Ishikawa (cell line): ENCODE results near the gene ATP12A.

Experiments used
- CEBPB ChIP-seq: IDR thresholded peaks from 2 replicates; pipeline ENCODE4 v1.6.1; 2012
- CREB1 ChIP-seq: IDR thresholded peaks from 2 replicates; pipeline ENCODE4 v1.6.1; 2012; ENCODE audit warnings: low read depth
- EGR1 ChIP-seq: IDR thresholded peaks from 2 replicates; pipeline ENCODE4 v1.6.1; 2012
- EP300 ChIP-seq: IDR thresholded peaks from 2 replicates; pipeline ENCODE4 v1.6.1; 2012; ENCODE audit warnings: borderline replicate concordance
- FOXM1 ChIP-seq: IDR thresholded peaks from 2 replicates; pipeline ENCODE4 v1.6.1; 2012; ENCODE audit warnings: low read depth, borderline replicate concordance
- NFIC ChIP-seq: IDR thresholded peaks from 2 replicates; pipeline ENCODE4 v1.6.1; 2012
- RAD21 ChIP-seq: IDR thresholded peaks from 2 replicates; pipeline ENCODE4 v1.6.1; 2012; ENCODE audit warnings: low read depth
- TAF1 ChIP-seq: IDR thresholded peaks from 2 replicates; pipeline ENCODE4 v1.6.1; 2012; ENCODE audit warnings: low read depth, mild to moderate bottlenecking
- TCF12 ChIP-seq: IDR thresholded peaks from 2 replicates; pipeline ENCODE4 v1.6.1; 2012; ENCODE audit warnings: low read depth
- TEAD4 ChIP-seq: IDR thresholded peaks from 2 replicates; pipeline ENCODE4 v1.6.1; 2012
- YY1 ChIP-seq: IDR thresholded peaks from 2 replicates; pipeline ENCODE4 v1.6.1; 2012; ENCODE audit warnings: low read depth
- ZBTB7A ChIP-seq: IDR thresholded peaks from 2 replicates; pipeline ENCODE4 v1.6.1; 2012; ENCODE audit warnings: low read depth
- TF ChIP-seq, protein P1 (sequence below): IDR thresholded peaks from 2 replicates; pipeline ENCODE4 v1.6.1; 2012
- TF ChIP-seq, protein P2 (sequence below): IDR thresholded peaks from 2 replicates; pipeline ENCODE4 v1.6.1; 2012
- TF ChIP-seq, protein P3 (sequence below): IDR thresholded peaks from 2 replicates; pipeline ENCODE4 v1.6.1; 2012; ENCODE audit warnings: low read depth, mild to moderate bottlenecking

Gene ATP12A

DNA sequence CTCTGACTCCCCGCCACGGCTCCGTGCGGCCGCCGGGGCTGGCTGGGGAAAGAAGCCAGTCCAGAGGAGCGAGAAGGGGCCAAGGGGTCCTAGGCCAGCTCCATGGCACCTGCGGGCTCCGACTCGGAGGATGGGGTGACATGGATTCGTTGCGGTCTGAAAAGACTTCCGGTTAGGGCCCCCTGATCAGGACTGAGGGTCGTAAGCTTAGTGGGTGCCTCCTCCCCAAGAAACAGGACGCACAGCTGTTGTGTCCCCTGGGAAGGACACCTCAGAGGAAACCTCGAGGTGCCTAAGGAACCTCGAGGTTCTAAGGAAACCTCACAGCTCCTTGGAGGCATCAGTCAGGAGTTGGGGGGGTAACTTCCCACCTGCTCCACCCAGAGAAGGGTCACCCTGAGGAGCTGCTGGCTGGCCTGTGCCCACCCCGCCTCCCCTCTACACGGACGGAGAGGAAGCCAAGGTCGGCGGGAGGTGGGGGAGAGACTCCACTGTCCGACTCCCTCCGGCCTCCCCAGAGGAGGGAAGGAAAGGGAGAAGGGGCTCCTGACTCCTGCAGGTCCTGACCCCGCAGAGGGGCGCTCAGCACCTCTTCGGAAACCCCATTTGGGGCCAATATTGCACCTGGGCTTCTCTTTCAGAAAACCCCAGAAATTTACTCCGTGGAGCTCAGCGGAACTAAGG is 855 bp downstream of the ATP12A start:
- TF ChIP-seq, protein P1, sequence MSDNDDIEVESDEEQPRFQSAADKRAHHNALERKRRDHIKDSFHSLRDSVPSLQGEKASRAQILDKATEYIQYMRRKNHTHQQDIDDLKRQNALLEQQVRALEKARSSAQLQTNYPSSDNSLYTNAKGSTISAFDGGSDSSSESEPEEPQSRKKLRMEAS, result no peak
- TF ChIP-seq ZBTB7A (0 out of 2 replicates have a peak, but pooled peaks have one; percentile 2), EP300 (no peak), TAF1 (no peak)

DNA sequence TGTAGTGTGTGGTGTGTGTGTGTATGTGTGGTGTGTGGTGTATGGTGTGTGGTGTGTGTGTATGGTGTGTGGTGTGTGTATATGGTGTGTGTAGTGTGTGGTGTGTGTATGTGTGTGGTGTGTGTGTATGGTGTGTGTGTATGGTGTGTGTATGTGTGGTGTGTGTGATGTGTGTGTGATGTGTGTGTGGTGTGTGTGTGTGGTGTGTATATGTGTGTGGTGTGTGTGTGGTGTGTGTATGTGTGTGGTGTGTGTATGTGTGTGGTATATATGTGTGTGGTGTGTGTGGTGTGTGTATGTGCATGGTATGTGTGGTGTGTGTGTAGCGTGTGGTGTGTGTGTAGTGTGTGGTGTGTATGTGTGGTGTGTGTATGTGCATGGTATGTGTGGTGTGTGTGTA is 1.7 kb downstream of the ATP12A start:
- no peak for TF ChIP-seq TCF12

DNA sequence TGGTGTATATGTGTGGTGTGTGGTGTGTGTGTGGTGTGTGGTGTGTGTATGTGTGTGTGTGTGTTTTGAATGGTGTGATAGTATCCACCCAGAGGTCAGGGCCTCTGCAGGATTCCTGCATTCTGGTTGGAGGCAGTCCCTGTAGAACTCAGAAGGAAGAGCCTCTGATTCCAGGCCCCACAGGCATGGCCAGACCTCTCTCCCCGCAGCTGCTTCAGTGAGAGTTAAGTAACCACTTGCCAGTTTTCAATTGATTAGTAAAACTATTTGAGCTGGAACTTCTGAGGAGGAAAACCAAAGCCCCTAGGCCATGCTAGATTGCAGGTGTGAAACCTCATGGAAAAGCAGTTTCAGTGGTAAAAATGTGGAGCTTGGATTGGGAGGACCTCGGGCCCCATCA is 2.1 kb downstream of the ATP12A start:
- TF ChIP-seq TEAD4, result no peak
- TF ChIP-seq YY1, result no peak
- no peak for TF ChIP-seq EGR1
- no peak for TF ChIP-seq EP300
- TF ChIP-seq, protein P1, result no peak
- TF ChIP-seq RAD21, result no peak
- TF ChIP-seq ZBTB7A, result no peak
- no peak for TF ChIP-seq CREB1
- no peak for TF ChIP-seq TCF12
- TF ChIP-seq TAF1, result no peak
- TF ChIP-seq NFIC, result no peak
- no peak for TF ChIP-seq CEBPB
- TF ChIP-seq, protein P2, sequence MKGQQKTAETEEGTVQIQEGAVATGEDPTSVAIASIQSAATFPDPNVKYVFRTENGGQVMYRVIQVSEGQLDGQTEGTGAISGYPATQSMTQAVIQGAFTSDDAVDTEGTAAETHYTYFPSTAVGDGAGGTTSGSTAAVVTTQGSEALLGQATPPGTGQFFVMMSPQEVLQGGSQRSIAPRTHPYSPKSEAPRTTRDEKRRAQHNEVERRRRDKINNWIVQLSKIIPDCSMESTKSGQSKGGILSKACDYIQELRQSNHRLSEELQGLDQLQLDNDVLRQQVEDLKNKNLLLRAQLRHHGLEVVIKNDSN, result no peak
- no peak for TF ChIP-seq FOXM1
- TF ChIP-seq, protein P3, sequence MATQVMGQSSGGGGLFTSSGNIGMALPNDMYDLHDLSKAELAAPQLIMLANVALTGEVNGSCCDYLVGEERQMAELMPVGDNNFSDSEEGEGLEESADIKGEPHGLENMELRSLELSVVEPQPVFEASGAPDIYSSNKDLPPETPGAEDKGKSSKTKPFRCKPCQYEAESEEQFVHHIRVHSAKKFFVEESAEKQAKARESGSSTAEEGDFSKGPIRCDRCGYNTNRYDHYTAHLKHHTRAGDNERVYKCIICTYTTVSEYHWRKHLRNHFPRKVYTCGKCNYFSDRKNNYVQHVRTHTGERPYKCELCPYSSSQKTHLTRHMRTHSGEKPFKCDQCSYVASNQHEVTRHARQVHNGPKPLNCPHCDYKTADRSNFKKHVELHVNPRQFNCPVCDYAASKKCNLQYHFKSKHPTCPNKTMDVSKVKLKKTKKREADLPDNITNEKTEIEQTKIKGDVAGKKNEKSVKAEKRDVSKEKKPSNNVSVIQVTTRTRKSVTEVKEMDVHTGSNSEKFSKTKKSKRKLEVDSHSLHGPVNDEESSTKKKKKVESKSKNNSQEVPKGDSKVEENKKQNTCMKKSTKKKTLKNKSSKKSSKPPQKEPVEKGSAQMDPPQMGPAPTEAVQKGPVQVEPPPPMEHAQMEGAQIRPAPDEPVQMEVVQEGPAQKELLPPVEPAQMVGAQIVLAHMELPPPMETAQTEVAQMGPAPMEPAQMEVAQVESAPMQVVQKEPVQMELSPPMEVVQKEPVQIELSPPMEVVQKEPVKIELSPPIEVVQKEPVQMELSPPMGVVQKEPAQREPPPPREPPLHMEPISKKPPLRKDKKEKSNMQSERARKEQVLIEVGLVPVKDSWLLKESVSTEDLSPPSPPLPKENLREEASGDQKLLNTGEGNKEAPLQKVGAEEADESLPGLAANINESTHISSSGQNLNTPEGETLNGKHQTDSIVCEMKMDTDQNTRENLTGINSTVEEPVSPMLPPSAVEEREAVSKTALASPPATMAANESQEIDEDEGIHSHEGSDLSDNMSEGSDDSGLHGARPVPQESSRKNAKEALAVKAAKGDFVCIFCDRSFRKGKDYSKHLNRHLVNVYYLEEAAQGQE, result no peak

DNA sequence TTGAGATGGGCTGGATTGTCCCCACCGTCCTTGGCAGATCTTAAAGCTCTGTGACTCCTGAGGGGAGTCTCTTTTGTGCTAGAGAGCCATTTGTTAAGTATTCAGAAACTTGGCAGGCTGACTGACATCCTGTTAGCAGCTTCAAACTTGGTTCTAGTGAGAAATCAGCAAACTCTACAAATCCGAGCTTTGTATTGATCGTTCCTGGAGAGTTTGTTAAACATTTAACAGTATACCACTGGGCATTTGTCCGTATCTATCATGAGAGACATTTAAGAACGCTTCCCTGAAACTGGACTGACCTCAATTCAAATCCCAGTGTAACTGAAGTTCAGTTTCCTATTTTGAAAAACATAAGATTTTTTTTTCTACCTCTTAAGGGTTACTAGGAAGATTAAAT is 3.1 kb downstream of the ATP12A start:
- no peak for TF ChIP-seq RAD21
- no peak for TF ChIP-seq FOXM1
- TF ChIP-seq, protein P1, result no peak
- no peak for TF ChIP-seq EGR1
- TF ChIP-seq YY1, result no peak
- TF ChIP-seq, protein P2, result no peak
- TF ChIP-seq TAF1, result no peak
- TF ChIP-seq EP300, result no peak
- no peak for TF ChIP-seq NFIC

DNA sequence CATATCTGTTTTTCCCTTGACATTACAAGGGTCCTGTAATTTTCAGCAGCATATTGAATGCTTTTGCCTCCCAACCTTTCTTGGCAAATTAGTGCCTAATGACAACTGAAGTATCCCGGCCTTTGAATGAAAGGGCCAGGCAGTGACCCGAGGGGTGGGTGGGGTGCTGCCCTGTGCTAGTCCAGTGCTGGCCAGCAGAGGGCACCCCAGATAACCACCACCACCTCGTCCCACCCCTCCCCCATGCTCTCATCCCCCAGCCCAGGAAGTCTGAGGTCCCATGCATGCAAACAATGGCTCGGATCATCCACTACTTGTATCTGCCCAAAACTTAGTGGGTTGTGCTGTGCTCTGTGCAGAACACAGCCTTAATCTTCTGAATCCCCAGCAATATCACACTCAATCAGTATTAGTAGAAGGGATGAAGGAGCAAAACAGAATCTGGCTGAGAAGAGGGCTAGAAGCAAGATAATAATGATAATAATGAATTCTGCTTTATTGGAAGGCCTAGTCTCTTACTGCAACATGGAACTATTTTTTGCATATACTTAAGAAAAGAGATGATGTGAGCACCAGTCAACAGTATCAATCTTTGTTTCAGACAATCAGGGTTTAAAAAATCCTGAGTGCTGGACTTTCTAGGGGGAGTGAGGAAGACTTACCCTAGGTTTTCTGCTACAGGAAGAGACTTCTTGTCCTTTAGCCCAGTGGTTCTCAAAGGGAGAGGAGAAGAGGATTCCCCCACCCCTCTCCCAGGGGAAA is 3.8 kb downstream of the ATP12A start:
- TF ChIP-seq RAD21, result peak; percentile 48
- TF ChIP-seq FOXM1, result no peak
- no peak for TF ChIP-seq YY1
- TF ChIP-seq TEAD4, result no peak

DNA sequence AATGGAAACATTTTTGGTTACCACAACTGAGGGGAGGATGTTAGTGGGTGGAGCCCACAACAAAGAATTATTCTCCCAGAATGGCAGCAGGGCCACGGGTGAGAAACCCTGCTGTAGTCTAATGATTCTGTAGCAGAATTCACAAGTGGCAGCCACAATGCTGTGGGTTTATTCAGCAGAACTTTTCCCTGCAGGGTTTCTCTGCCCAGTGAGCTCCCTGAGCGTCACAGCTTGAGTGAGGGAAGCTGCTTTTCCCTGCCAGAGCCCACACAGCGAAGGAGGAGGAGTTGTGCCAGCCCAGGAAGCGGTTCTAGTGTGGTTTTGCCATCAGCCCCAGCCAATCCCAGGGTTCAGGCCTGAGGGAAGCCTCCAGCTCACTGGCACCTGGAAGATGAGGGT is 4.4 kb downstream of the ATP12A start:
- TF ChIP-seq YY1 (no peak), CREB1 (no peak), ZBTB7A (no peak), NFIC (no peak), FOXM1 (no peak), RAD21 (no peak), TEAD4 (no peak), TAF1 (no peak), TCF12 (no peak), CEBPB (no peak), EGR1 (no peak)
- TF ChIP-seq, protein P3, result no peak
- TF ChIP-seq, protein P1, result no peak
- TF ChIP-seq, protein P2, result no peak
